Smooth muscle cell (in vitro differentiated cells): ENCODE data around the gene ELOVL2. TPM values are rescaled to one million over a fixed set of nuclear protein-coding genes. Genes with fewer than 3 reads are reported as not detected.

Source experiments
- DNase-seq: peaks from one replicate; lab custom pipeline; 2025; ENCODE audit not compliant: unreplicated experiment; lab: John Stamatoyannopoulos, UW
- H2AFZ ChIP-seq: fragments of 200-600 bp; sonication (generic); 2 replicates; pipeline ENCODE4 v1.6.0; 2016; ENCODE audit warnings: antibody characterized with exemption, low read depth, mild to moderate bottlenecking
- H3F3A ChIP-seq: fragments of 200-600 bp; sonication (generic); 2 replicates; pipeline ENCODE4 v1.6.0; 2017; ENCODE audit warnings: antibody characterized with exemption, low read depth
- H3K27ac ChIP-seq: fragments of 200-600 bp; sonication (generic); 2 replicates; pipeline ENCODE4 v1.5.1; 2016; ENCODE audit warnings: low read depth, mild to moderate bottlenecking
- H3K27me3 ChIP-seq: fragments of 200-600 bp; sonication (generic); 2 replicates; pipeline ENCODE4 v1.6.1; 2016; ENCODE audit warnings: low read depth, mild to moderate bottlenecking
- H3K36me3 ChIP-seq: fragments of 200-600 bp; sonication (generic); 2 replicates; pipeline ENCODE4 v1.5.1; 2016; ENCODE audit warnings: low read depth
- H3K4me1 ChIP-seq: fragments of 200-600 bp; sonication (generic); 2 replicates; pipeline ENCODE4 v1.5.1; 2016; ENCODE audit warnings: low read depth
- H3K4me2 ChIP-seq: fragments of 200-600 bp; sonication (generic); 2 replicates; pipeline ENCODE4 v1.6.0; 2016; ENCODE audit warnings: mild to moderate bottlenecking
- H3K4me3 ChIP-seq: fragments of 200-600 bp; sonication (generic); 2 replicates; pipeline ENCODE4 v1.5.1; 2016; ENCODE audit warnings: mild to moderate bottlenecking
- H3K79me2 ChIP-seq: fragments of 200-600 bp; sonication (generic); 2 replicates; pipeline ENCODE4 v1.6.0; 2016; ENCODE audit warnings: low read depth, mild to moderate bottlenecking
- H3K9ac ChIP-seq: fragments of 200-600 bp; sonication (generic); 2 replicates; pipeline ENCODE4 v1.6.0; 2016; ENCODE audit warnings: low read depth
- H3K9me3 ChIP-seq: fragments of 200-600 bp; sonication (generic); replicated peaks from 2 replicates; pipeline ENCODE4 v1.5.1; 2016; ENCODE audit warnings: low read depth
- H4K20me1 ChIP-seq: fragments of 200-600 bp; sonication (generic); 2 replicates; pipeline ENCODE4 v1.6.0; 2016; ENCODE audit warnings: low read depth
- WGBS: methylation state at CpG from one replicate; pipeline ENCODE4 v1.1.7; 2016; ENCODE audit warnings: low lambda C conversion rate; 5-methylcytosine and 5-hydroxymethylcytosine counted together
- polyA plus RNA-seq: library from polyadenylated mRNA; unstranded; fragments of >200 nt; fragmentation: Nextera tagmentation; extraction: Ambion mirVana; gene quantifications from 2 replicates; pipeline ENCODE4 v1.2.1, GENCODE V29; 2016
- total RNA-seq: library from RNA; depleted of rRNA; stranded (reverse); fragments of >200 nt; gene quantifications from 2 replicates; pipeline ENCODE4 v1.2.3, GENCODE V29; 2014
- TF ChIP-seq, protein P1 (sequence below): fragments of 200-600 bp; sonication (generic); IDR thresholded peaks from 2 replicates; pipeline ENCODE4 v1.5.1; 2017; ENCODE audit warnings: borderline replicate concordance, mild to moderate bottlenecking, antibody characterized with exemption; ENCODE audit not compliant: insufficient read depth, poor library complexity, severe bottlenecking

The ELOVL2 gene
- total and polyA plus RNA-seq, 2 experiments from 2014 or later, result 15.9 to 28.9 TPM

DNA sequence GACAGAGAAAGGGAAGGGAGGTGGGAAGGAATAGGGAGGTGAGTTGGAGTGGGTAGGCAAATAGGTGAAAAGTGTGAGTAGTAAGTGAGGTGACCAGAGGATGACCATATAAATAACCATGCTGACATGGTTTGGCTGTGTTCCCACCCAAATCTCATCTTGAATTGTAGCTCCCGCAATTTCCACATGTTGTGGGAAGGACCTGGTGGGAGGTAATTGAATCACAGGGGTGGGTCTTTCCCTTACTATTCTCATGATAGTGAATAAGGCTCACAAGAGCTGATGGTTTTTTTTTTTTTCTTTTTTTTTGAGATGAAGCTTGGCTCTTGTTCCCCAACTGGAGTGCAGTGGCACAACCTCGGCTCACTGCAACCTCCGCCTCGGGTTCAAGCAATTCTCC, 28.0 kb upstream of the ELOVL2 start:
- Histone ChIP-seq H3K4me1 (no peaks in the 10 kb centered on the region), H3K36me3 (no peaks in the 10 kb centered on the region), H3K4me2 (no peak overlapping the region), H3K79me2 (no peaks in the 10 kb centered on the region), H3K9me3 (no peaks in the 10 kb centered on the region), H3K27me3 (no peaks in the 10 kb centered on the region), H2AFZ (no peak overlapping the region), H3K27ac (no peak overlapping the region), H4K20me1 (no peaks in the 10 kb centered on the region), H3K9ac (no peak overlapping the region), H3K4me3 (no peak overlapping the region), H3F3A (no peaks in the 10 kb centered on the region)
- DNase-seq, result no peak
- TF ChIP-seq, protein P1, sequence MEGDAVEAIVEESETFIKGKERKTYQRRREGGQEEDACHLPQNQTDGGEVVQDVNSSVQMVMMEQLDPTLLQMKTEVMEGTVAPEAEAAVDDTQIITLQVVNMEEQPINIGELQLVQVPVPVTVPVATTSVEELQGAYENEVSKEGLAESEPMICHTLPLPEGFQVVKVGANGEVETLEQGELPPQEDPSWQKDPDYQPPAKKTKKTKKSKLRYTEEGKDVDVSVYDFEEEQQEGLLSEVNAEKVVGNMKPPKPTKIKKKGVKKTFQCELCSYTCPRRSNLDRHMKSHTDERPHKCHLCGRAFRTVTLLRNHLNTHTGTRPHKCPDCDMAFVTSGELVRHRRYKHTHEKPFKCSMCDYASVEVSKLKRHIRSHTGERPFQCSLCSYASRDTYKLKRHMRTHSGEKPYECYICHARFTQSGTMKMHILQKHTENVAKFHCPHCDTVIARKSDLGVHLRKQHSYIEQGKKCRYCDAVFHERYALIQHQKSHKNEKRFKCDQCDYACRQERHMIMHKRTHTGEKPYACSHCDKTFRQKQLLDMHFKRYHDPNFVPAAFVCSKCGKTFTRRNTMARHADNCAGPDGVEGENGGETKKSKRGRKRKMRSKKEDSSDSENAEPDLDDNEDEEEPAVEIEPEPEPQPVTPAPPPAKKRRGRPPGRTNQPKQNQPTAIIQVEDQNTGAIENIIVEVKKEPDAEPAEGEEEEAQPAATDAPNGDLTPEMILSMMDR, result no peak
- 75% methylated on average over 4 of the region's 4 CpGs for WGBS

DNA sequence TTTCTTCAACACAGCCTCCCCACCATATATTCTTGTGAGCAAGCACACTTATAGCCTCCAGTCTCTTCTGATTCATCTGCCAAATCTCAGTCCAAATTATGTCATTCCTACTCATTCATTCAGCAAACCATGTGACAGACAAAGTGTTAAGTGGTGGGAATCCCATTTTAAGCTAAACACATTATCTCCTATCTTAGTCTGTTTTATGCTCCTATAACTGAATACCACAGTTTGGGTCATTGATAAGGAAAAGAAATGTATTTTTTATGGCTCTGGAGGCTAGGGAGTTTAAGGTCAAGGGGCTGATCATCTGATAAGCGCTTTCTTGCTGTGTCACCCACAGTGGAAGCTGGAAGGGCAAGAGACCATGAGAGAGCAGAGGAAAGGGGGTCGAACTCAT, 25.7 kb upstream of the ELOVL2 start:
- H3F3A ChIP-seq, result no peaks in the 10 kb centered on the region
- H3K4me1 ChIP-seq, result peaks cover 16% of the 10 kb centered on the region
- H3K4me3 ChIP-seq, result no peak overlapping the region
- H3K27ac ChIP-seq, result no peak overlapping the region
- H3K9me3 ChIP-seq, result no peaks in the 10 kb centered on the region
- WGBS, result 67% methylated on average over 2 of the region's 2 CpGs
- H3K79me2 ChIP-seq, result no peaks in the 10 kb centered on the region
- H3K4me2 ChIP-seq, result no peak overlapping the region
- DNase-seq, result no peak
- no peaks in the 10 kb centered on the region for H3K36me3 ChIP-seq
- H3K9ac ChIP-seq, result no peak overlapping the region
- H3K27me3 ChIP-seq, result no peaks in the 10 kb centered on the region
- H2AFZ ChIP-seq, result no peak overlapping the region
- TF ChIP-seq, protein P1, result no peak
- H4K20me1 ChIP-seq, result no peaks in the 10 kb centered on the region

DNA sequence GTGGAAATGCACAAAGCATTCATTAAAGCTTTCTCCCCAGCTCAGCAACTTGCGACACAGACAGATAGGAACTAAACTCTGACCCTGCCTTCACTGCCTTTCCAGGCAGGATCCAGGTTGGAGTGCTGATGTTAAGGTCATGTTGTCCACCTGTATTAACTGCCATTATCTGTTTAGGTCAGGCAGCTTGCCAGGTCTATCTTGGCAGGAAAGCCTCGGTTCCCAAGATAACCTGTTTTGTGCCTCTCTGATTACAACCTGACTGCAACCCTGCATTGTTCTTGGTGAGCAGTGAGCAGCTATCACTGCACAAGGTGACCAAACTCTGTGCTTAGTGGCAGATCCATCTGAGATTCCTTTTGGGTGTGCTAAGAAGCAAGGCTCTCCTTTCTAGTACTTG, 23.2 kb upstream of the ELOVL2 start:
- Histone ChIP-seq H3K79me2 (no peaks in the 10 kb centered on the region), H3K4me2 (no peak overlapping the region), H3K9me3 (no peaks in the 10 kb centered on the region), H2AFZ (no peak overlapping the region), H4K20me1 (no peaks in the 10 kb centered on the region), H3K36me3 (no peaks in the 10 kb centered on the region), H3K27ac (no peak overlapping the region), H3K4me1 (peaks cover 19% of the 10 kb centered on the region), H3F3A (no peaks in the 10 kb centered on the region), H3K4me3 (no peak overlapping the region), H3K9ac (no peak overlapping the region), H3K27me3 (no peaks in the 10 kb centered on the region)
- TF ChIP-seq, protein P1, result no peak
- 79% methylated on average over 2 of the region's 2 CpGs for WGBS
- no peak for DNase-seq

DNA sequence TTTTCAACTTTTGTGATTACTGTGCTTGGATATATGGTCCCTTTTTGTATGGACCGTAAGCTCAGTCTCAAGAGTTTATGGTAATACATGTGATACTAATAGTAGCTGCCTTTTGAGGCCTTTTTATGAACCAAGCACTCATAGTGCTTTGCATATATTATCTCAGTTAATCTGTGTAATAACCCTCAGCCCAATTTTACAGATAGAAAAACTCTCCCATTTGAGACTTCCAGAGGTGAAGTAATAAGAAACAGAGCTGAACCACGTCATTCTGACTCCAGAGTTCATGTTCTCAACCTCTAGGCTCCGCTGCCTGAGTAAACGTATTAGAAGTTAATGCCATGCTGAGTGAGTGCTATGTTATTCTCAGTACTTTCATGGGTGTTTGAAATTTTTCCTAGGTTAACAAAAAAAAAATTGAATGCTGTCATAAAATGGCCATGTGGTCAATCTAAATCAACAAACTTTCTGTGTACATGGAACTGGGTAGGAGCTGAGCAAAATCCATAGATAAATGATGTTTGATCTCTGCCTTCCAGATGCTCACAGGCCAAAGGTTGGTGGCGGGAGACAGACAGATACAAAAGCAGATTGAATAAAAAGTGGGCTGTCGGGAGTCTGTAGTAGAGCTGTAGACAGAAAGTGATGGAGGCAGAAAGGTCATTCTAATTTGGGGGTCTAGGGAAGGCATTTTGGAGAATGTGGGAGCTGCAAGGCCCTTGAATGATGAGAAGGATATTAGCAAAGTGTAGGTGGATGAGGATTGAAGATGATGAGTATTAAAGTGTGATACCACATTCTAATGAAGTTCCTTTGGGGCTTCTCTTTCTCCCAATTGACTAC, 22.6 kb upstream of the ELOVL2 start:
- Histone ChIP-seq H3K79me2 (no peaks in the 10 kb centered on the region), H3K27me3 (no peaks in the 10 kb centered on the region), H3K36me3 (no peaks in the 10 kb centered on the region), H2AFZ (no peak overlapping the region), H3K4me3 (no peak overlapping the region), H3K4me1 (peaks cover 19% of the 10 kb centered on the region), H3F3A (no peaks in the 10 kb centered on the region), H3K9ac (no peak overlapping the region), H4K20me1 (no peaks in the 10 kb centered on the region), H3K27ac (no peak overlapping the region), H3K4me2 (no peak overlapping the region), H3K9me3 (no peaks in the 10 kb centered on the region)
- DNase-seq, result no peak
- TF ChIP-seq, protein P1, result no peak
- WGBS, result 68% methylated on average over 6 of the region's 6 CpGs
